HG03097 (cell line): ENCODE results near the gene OR8K5.
"Not testable (repeated sequence)": the region's sequence is repeated elsewhere in the genome, so short reads cannot be mapped to it uniquely, and the experiment has no call there.

Experiments
- ATAC-seq: cut with Tn5 transposase; IDR thresholded peaks from one replicate; pipeline ENCODE4 v1.9.1; 2021; ENCODE audit not compliant: unreplicated experiment, low FRiP score

Gene OR8K5

GRCh38 chr11:56160217-56160616, at the start of gene OR8K5:
TSS of gene OR8K5 (minus strand) at chr11:56160317. CDS start at chr11:56160317, 0 bp downstream.
- ATAC-seq, result no peak

- ATAC-seq, result no peak
Measured at GRCh38 chr11:56207790-56208189, 47.7 kb upstream of the OR8K5 start.

GRCh38 chr11:56197367-56197766, 37.2 kb upstream of the OR8K5 start:
- ATAC-seq, result no peak

- no peak for ATAC-seq
Measured at GRCh38 chr11:56196705-56197104, 36.6 kb upstream of the OR8K5 start.

- ATAC-seq, result no peak
Measured at GRCh38 chr11:56188602-56189001, 28.5 kb upstream of the OR8K5 start.

GRCh38 chr11:56183459-56183858, 23.3 kb upstream of the OR8K5 start:
- no peak for ATAC-seq

GRCh38 chr11:56176318-56176717, 16.2 kb upstream of the OR8K5 start, which contains the start of gene OR5J2:
TSS of gene OR5J2 (plus strand) at chr11:56176618. CDS start at chr11:56176618, 0 bp downstream.
- no peak for ATAC-seq

GRCh38 chr11:56172256-56172830, 12.2 kb upstream of the OR8K5 start:
- ATAC-seq, result no peak

- ATAC-seq, result no peak
Measured at GRCh38 chr11:56163804-56164203, 3.7 kb upstream of the OR8K5 start.

GRCh38 chr11:56152333-56152732, 7.8 kb downstream of the OR8K5 start:
- no peak for ATAC-seq

GRCh38 chr11:56151376-56151775, 8.7 kb downstream of the OR8K5 start:
- no peak for ATAC-seq

GRCh38 chr11:56143681-56144080, 16.4 kb downstream of the OR8K5 start:
- ATAC-seq, result not testable (repeated sequence)

- ATAC-seq, result no peak
Measured at GRCh38 chr11:56140151-56140661, 19.9 kb downstream of the OR8K5 start, which contains the start of gene OR8J3. TSS of gene OR8J3 (minus strand) at chr11:56140201. CDS start at chr11:56137718, 2,483 bp downstream.

GRCh38 chr11:56122073-56122472, 38.0 kb downstream of the OR8K5 start, which contains the start of gene OR8H3:
TSS of gene OR8H3 (plus strand) at chr11:56122373. CDS start at chr11:56122373, 0 bp downstream.
- no peak for ATAC-seq
